Breast epithelium (tissue), 3 donors: ENCODE results near the gene NPC2.

Experiments
- CTCF ChIP-seq, 3 donors: fragments of 450-650 bp; IDR thresholded peaks; one replicate each; pipeline ENCODE4 v1.5.1; 2016 to 2017; ENCODE audit warnings: antibody characterized with exemption in 3 of 3, mild to moderate bottlenecking in 3 of 3, moderate library complexity in 3 of 3
- POLR2A ChIP-seq: fragments of 450-650 bp; IDR thresholded peaks from one replicate; pipeline ENCODE4 v1.6.1; 2016; ENCODE audit warnings: antibody characterized with exemption, mild to moderate bottlenecking, moderate library complexity

GRCh38 chr14:74524076-74524811 lies 31.1 kb upstream of the NPC2 start:
- no peak for TF ChIP-seq CTCF (IDR thresholded peaks at IDR 0.05)
- no peak for TF ChIP-seq POLR2A
